Tibial artery (tissue), 4 donors: ENCODE results near the gene TPK1.

Experiments used
- DNase-seq, 2 donors: peaks; one replicate each; pipeline ENCODE4 v3.0.0-alpha.2; 2019
- H3K27ac ChIP-seq, 2 donors: fragments of 200-600 bp; sonication (generic) in 1 of 2; 1 replicate in 1 of 2; 2 replicates in 1 of 2; pipeline ENCODE4 v1.5.1; 2018 to 2019; ENCODE audit warnings: mild to moderate bottlenecking in 1 of 2
- H3K27me3 ChIP-seq, 2 donors: fragments of 200-600 bp; sonication (generic) in 1 of 2; one replicate each; pipeline versions ENCODE4 v1.5.1 to v1.6.0; 2016 to 2019
- H3K36me3 ChIP-seq, 3 donors: fragments of 200-600 bp; sonication (generic) in 2 of 3; one replicate each; pipeline ENCODE4 v1.5.1; 2016 to 2019; ENCODE audit warnings: mild to moderate bottlenecking in 2 of 3
- H3K4me1 ChIP-seq, 4 donors: fragments of 200-600 bp; sonication (generic) in 2 of 4; 1 replicate in 3 of 4; 2 replicates in 1 of 4; pipeline ENCODE4 v1.5.1; 2016 to 2019
- H3K4me3 ChIP-seq, 2 donors: fragments of 200-600 bp; sonication (generic) in 1 of 2; 1 replicate in 1 of 2; 2 replicates in 1 of 2; pipeline ENCODE4 v1.5.1; 2018 to 2019; ENCODE audit warnings: mild to moderate bottlenecking in 2 of 2
- H3K9me3 ChIP-seq, 3 donors: fragments of 200-600 bp; sonication (generic) in 1 of 3; one replicate each; pipeline ENCODE4 v1.5.1; 2016 to 2019
- intact Hi-C: fragments of 100-400 bp; cut with DNase I; formaldehyde crosslinking; loops from one replicate; pipeline ENCODE4 v1.15.0; 2023; ENCODE audit warnings: low total_unique reads
- TF ChIP-seq, protein P1 (sequence below), 2 experiments: fragments of 200-600 bp in 1 of 2; fragments of 450-650 bp in 1 of 2; IDR thresholded peaks; one replicate each; pipeline ENCODE4 v1.5.1; 2017 to 2019; ENCODE audit warnings: antibody characterized with exemption in 2 of 2, mild to moderate bottlenecking in 1 of 2, moderate library complexity in 1 of 2

The TPK1 gene

DNA sequence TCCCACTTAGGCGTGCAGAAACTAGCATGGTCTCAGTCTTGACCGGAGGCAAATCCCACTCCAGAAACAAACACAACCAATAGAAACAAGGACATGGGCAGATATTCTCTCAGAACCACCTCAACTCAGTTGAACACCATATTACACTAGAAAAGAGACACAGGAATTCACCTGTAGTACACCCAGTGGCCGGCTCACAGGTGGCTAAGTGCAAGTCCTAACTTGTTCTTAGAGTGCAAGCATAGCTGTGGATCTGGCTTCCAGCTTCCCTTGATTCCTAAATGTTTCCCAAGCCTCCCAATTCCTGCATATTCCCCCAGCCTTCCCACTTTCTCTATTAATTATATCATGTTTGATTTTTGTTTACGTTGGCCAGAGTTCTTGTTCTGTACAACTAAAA, 164.4 kb downstream of the TPK1 start:
- Histone ChIP-seq H3K27ac (no peak overlapping the region), H3K27me3 (no peaks in the 10 kb centered on the region), H3K36me3 (no peaks in the 10 kb centered on the region), H3K9me3 (no peaks in the 10 kb centered on the region), H3K4me3 (no peak overlapping the region), H3K4me1 (no peaks in the 10 kb centered on the region)
- intact Hi-C loops: no loop called here
- no peak for DNase-seq
- TF ChIP-seq, protein P1, sequence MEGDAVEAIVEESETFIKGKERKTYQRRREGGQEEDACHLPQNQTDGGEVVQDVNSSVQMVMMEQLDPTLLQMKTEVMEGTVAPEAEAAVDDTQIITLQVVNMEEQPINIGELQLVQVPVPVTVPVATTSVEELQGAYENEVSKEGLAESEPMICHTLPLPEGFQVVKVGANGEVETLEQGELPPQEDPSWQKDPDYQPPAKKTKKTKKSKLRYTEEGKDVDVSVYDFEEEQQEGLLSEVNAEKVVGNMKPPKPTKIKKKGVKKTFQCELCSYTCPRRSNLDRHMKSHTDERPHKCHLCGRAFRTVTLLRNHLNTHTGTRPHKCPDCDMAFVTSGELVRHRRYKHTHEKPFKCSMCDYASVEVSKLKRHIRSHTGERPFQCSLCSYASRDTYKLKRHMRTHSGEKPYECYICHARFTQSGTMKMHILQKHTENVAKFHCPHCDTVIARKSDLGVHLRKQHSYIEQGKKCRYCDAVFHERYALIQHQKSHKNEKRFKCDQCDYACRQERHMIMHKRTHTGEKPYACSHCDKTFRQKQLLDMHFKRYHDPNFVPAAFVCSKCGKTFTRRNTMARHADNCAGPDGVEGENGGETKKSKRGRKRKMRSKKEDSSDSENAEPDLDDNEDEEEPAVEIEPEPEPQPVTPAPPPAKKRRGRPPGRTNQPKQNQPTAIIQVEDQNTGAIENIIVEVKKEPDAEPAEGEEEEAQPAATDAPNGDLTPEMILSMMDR (IDR thresholded peaks at IDR 0.05): no peak

DNA sequence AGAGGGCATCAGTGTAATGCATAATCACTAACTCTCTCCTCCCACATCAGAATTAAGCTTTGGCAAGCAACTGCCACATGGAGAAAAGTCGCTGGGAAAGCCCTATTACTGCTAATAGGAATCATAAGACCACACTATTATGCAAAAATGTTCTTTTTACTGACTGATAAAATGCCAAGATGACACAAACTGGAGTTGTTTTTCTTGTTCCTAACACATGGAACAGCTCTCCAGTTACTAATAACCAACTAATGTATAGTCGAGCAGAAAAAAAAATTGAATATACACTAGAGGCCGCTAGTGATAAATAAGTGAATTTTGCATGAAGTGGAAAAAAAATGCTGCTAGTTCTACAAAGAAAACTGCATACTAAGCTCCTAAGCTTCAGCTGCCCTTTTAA, 165.6 kb downstream of the TPK1 start:
- intact Hi-C loops: no loop called here
- peak in 1 of 2 donors; percentile 30 for DNase-seq
- H3K4me3 ChIP-seq: no peak overlapping the region
- H3K27me3 ChIP-seq: no peaks in the 10 kb centered on the region
- H3K36me3 ChIP-seq: no peaks in the 10 kb centered on the region
- H3K9me3 ChIP-seq: no peaks in the 10 kb centered on the region
- TF ChIP-seq, protein P1 (IDR thresholded peaks at IDR 0.05): no peak
- H3K4me1 ChIP-seq: no peaks in the 10 kb centered on the region
- H3K27ac ChIP-seq: no peak overlapping the region

DNA sequence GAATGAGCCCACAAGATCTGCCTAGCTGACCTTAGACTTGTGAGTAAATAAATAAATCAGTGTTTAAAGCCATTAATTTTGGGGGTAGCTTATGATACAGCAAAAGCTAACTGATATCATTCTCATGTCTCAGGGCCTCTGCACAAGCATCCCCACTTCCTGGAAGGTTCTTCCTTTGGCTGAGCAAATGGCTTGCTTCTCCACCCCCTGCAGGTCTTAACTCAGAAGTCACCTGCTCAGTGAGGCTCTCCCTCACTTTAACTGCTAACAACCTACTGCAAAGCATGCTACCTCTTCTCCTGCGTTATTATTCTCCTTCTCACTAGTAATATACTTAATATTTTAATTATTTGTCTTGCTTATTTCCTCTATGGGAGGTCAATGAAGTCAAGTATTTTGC, 167.3 kb downstream of the TPK1 start:
- H3K27me3 ChIP-seq: no peaks in the 10 kb centered on the region
- no peaks in the 10 kb centered on the region for H3K36me3 ChIP-seq
- H3K4me3 ChIP-seq: no peak overlapping the region
- no peaks in the 10 kb centered on the region for H3K4me1 ChIP-seq
- TF ChIP-seq, protein P1 (IDR thresholded peaks at IDR 0.05): no peak
- DNase-seq: no peak
- intact Hi-C loops: no loop called here
- no peak overlapping the region for H3K27ac ChIP-seq
- H3K9me3 ChIP-seq: no peaks in the 10 kb centered on the region

DNA sequence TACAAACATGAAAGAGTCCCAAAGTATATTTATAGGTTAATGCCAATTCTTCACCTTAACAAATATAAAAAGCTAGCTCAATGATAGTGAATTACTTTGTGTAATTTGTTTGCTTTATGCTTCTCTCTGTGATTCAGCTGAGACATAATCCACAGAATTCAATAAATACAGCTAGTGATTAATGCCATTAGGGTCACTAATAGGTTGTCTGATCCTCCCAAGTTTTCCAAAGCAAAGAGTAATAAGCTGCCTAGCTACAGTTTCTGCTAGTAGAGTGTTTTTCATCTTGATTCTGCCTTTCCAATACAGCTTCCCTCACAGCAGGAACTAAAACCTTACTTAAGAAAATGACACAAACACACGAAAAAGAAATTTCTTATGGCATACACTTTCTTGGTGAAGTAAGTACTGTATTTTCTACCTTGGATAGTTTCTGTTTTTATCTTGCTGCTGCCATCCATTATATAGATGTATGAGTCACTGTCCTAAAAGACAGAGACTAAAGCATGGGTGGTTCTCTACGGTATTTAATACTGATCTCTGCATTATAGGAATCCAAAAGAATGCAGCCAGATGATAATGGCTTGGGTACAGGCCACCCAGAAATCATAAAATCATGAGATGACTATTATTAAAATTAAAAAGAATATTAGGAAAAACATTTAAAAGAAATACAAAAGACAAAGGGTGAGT, 170.0 kb downstream of the TPK1 start:
- DNase-seq: no peak
- H3K36me3 ChIP-seq: no peaks in the 10 kb centered on the region
- no peaks in the 10 kb centered on the region for H3K9me3 ChIP-seq
- TF ChIP-seq, protein P1 (IDR thresholded peaks at IDR 0.05): no peak
- no peaks in the 10 kb centered on the region for H3K4me1 ChIP-seq
- intact Hi-C loops: no loop called here
- H3K27ac ChIP-seq: no peak overlapping the region
- no peak overlapping the region for H3K4me3 ChIP-seq
- no peaks in the 10 kb centered on the region for H3K27me3 ChIP-seq

DNA sequence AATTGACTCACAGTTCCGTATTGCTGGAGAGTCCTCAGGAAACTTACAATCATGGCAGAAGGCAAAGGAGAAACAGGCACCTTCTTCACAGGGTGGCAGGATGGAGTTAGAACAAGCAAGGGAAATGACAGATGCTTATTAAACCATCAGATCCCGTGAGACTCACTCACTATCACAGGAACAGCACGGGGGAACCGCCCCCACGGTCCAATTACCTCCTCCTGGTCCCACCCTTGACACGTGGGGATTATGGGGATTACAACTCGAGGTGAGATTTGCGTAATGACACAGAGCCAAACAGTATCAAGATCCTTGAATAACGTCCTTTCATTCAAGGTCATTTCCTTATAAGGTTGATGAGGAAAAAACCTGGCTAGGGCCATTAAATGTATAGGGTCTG, 176.6 kb downstream of the TPK1 start:
- DNase-seq: no peak
- H3K36me3 ChIP-seq: no peaks in the 10 kb centered on the region
- H3K4me3 ChIP-seq: no peak overlapping the region
- H3K27ac ChIP-seq: no peak overlapping the region
- H3K27me3 ChIP-seq: no peaks in the 10 kb centered on the region
- intact Hi-C loops: no loop called here
- H3K4me1 ChIP-seq: no peaks in the 10 kb centered on the region
- TF ChIP-seq, protein P1 (IDR thresholded peaks at IDR 0.05): no peak
- no peaks in the 10 kb centered on the region for H3K9me3 ChIP-seq
